A549 (cell line): ENCODE measurements around the gene PCSK5. TPM values are rescaled to one million over a fixed set of nuclear protein-coding genes. Genes with fewer than 3 reads are reported as not detected.

ENCODE experiments used
- ATAC-seq, 2 experiments: fragments of 200-7000 bp in 1 of 2; fragments of >200 bp in 1 of 2; cut with Nextera tagmentation in 1 of 2; cut with Tn5 transposase in 1 of 2; 3 replicates each; pipeline versions ENCODE4 v1.8.0 to v1.9.1; 2018 to 2020; ENCODE audit warnings: mild to moderate bottlenecking in 1 of 2, moderate library complexity in 1 of 2
- CTCF ChIA-PET: fragments of 300-600 bp; sonication (Branson Sonifier 250); formaldehyde crosslinking; extraction: SDS; loops from one replicate; lab custom pipeline; 2021; ENCODE audit warnings: antibody characterized with exemption, inconsistent platforms; lab: Yijun Ruan, JAX
- POLR2A ChIA-PET: fragments of 350-600 bp; formaldehyde crosslinking; extraction: SDS; loops from one replicate; lab custom pipeline; 2021; ENCODE audit warnings: antibody characterized with exemption, inconsistent platforms; lab: Yijun Ruan, JAX
- DNase-seq, 2 experiments: peaks; one replicate each; pipeline versions ENCODE4 v3.0.0 to v3.0.0-alpha.2; 2011 to 2016; ENCODE audit warnings: low read depth in 1 of 2, low spot score in 1 of 2
- FAIRE-seq: peaks from 2 replicates; lab custom pipeline; 2011; peaks lifted over from hg19 to GRCh38; lab: Jason Lieb, UNC
- H3K27ac ChIP-seq, 2 experiments: fragments of >200 bp; sonication (Bioruptor Twin); formaldehyde crosslinking; 3 replicates each; pipeline ENCODE4 v1.5.1; 2016 to 2017
- H3K4me1 ChIP-seq: fragments of >200 bp; sonication (Bioruptor Twin); formaldehyde crosslinking; 3 replicates; pipeline ENCODE4 v1.6.1; 2016
- H3K4me2 ChIP-seq: fragments of >200 bp; sonication (Bioruptor Twin); formaldehyde crosslinking; 3 replicates; pipeline ENCODE4 v1.6.1; 2016
- H3K4me3 ChIP-seq: fragments of >200 bp; sonication (Bioruptor Twin); formaldehyde crosslinking; 3 replicates; pipeline ENCODE4 v1.5.1; 2016
- H3K9me3 ChIP-seq: fragments of >200 bp; sonication (Bioruptor Twin); formaldehyde crosslinking; 3 replicates; pipeline ENCODE4 v1.6.1; 2016
- BCL3 ChIP-seq: fragments of >200 bp; sonication (Bioruptor Twin); formaldehyde crosslinking; IDR thresholded peaks from 3 replicates; pipeline ENCODE4 v1.6.1; 2016
- BHLHE40 ChIP-seq: IDR thresholded peaks from 2 replicates; pipeline ENCODE4 v1.6.1; 2012; ENCODE audit warnings: low read depth, low read length, inconsistent platforms
- CHD2 ChIP-seq: fragments of 150-350 bp; IDR thresholded peaks from 2 replicates; pipeline ENCODE4 v1.6.1; 2014; ENCODE audit warnings: low read length; ENCODE audit not compliant: partially characterized antibody
- E2F6 ChIP-seq: IDR thresholded peaks from 2 replicates; pipeline ENCODE4 v1.6.1; 2012; ENCODE audit warnings: low read depth, borderline replicate concordance
- ELK1 ChIP-seq: fragments of 150-350 bp; IDR thresholded peaks from 2 replicates; pipeline ENCODE4 v1.6.1; 2014; ENCODE audit warnings: low read depth, mild to moderate bottlenecking, low read length
- FOSB ChIP-seq: fragments of 250-450 bp; sonication (Bioruptor Pico); IDR thresholded peaks from 2 replicates; pipeline ENCODE4 v1.5.0; 2020; ENCODE audit warnings: mild to moderate bottlenecking, moderate library complexity
- FOSL2 ChIP-seq, 2 experiments: fragments of 450-650 bp in 1 of 2; fragments of >200 bp in 1 of 2; sonication (Bioruptor Twin) in 1 of 2; formaldehyde crosslinking; IDR thresholded peaks; 2 replicates each; pipeline versions ENCODE4 v1.5.0 to v1.6.1; 2016 to 2020; ENCODE audit warnings: mild to moderate bottlenecking in 1 of 2, moderate library complexity in 1 of 2
- HES2 ChIP-seq: fragments of >200 bp; sonication (Bioruptor Twin); formaldehyde crosslinking; IDR thresholded peaks from 2 replicates; pipeline ENCODE4 v1.6.1; 2016
- HEYL ChIP-seq: fragments of 250-450 bp; sonication (Bioruptor Pico); IDR thresholded peaks from 2 replicates; pipeline ENCODE4 v1.8.0; 2021; ENCODE audit warnings: mild to moderate bottlenecking, moderate library complexity
- HOXA7 ChIP-seq: fragments of 250-450 bp; sonication (Bioruptor Pico); IDR thresholded peaks from 2 replicates; pipeline ENCODE4 v1.5.0; 2020; ENCODE audit warnings: mild to moderate bottlenecking, moderate library complexity
- MAFK ChIP-seq: fragments of 450-650 bp; IDR thresholded peaks from 2 replicates; pipeline ENCODE4 v1.6.1; 2014; ENCODE audit not compliant: partially characterized antibody
- MYC ChIP-seq: IDR thresholded peaks from 2 replicates; pipeline ENCODE4 v1.6.1; 2012; ENCODE audit warnings: mild to moderate bottlenecking, inconsistent platforms, low read length, improper control_type of control experiment, borderline replicate concordance
- NFE2L2 ChIP-seq: fragments of 150-350 bp; conservative IDR thresholded peaks from 2 replicates; pipeline ENCODE4 v1.6.1; 2014; ENCODE audit warnings: low read length
- NPAS2 ChIP-seq: fragments of 250-450 bp; sonication (Bioruptor Pico); IDR thresholded peaks from 2 replicates; pipeline ENCODE4 v1.8.0; 2022; ENCODE audit warnings: mild to moderate bottlenecking, moderate library complexity, borderline replicate concordance
- NR3C1 ChIP-seq: fragments of >200 bp; sonication (Bioruptor Twin); formaldehyde crosslinking; IDR thresholded peaks from 3 replicates; pipeline ENCODE4 v1.6.1; 2017
- POLR2A ChIP-seq: IDR thresholded peaks from 2 replicates; pipeline ENCODE4 v1.6.1; 2012; ENCODE audit warnings: mild to moderate bottlenecking, low read length
- RARB ChIP-seq: fragments of 250-450 bp; sonication (Bioruptor Pico); IDR thresholded peaks from 2 replicates; pipeline ENCODE4 v1.8.0; 2021; ENCODE audit warnings: mild to moderate bottlenecking, moderate library complexity
- SMC3 ChIP-seq: fragments of >200 bp; sonication (Bioruptor Twin); formaldehyde crosslinking; IDR thresholded peaks from 3 replicates; pipeline ENCODE4 v1.6.1; 2018; ENCODE audit warnings: inconsistent platforms
- WGBS: methylation state at CpG from one replicate; pipeline ENCODE4 v1.1.6; 2017; ENCODE audit errors: missing lambda C conversion rate; 5-methylcytosine and 5-hydroxymethylcytosine counted together
- polyA plus RNA-seq, 4 experiments: library from polyadenylated mRNA; depleted of rRNA in 3 of 4; stranded (reverse); fragments of >200 nt; fragmentation: RNase III in 1 of 4; extraction: RNeasy Plus Mini Kit Qiagen cat#74134 plus additional on column Dnase treatment in 1 of 4; gene quantifications; 2 replicates in 3 of 4; 3 replicates in 1 of 4; pipeline ENCODE4 v1.2.3, GENCODE V29; 2011 to 2017
- TF ChIP-seq, protein P1 (sequence below): fragments of >200 bp; sonication (Bioruptor Twin); formaldehyde crosslinking; IDR thresholded peaks from 3 replicates; pipeline ENCODE4 v1.5.1; 2016

Gene PCSK5
- polyA plus RNA-seq, 2 of the 4 experiments (the other 2 are of a cell fraction) = 1.3 to 6.7 TPM

DNA sequence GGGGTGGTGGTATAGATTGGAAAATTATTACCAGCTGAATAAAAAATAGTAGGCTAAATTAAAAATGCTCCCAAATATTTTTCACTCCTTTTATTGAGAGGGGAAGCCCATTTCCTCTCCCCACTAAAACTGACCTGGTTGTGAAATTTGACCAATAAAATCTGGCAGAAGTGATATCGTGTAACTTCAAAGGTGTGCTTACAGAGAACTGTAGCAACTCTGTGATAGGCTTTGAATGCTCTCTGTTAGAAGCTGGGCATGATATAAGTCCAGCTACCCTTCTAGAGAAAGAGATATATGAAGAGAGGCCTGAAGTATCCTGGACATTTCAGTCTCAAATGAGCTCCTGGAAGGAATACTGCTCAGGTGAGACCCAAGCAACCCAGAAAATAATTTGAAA is 513.9 kb downstream of the PCSK5 start:
- CTCF ChIA-PET = interaction anchor here (0.7 to 1.8 kb wide), 6 partner anchors 13 to 1453 kb away, joined by 3 to 7 read pairs (median 4); no protein-coding TSS in a partner anchor

GRCh38 chr9:76405340-76405739 is 514.9 kb downstream of the PCSK5 start:
- FAIRE-seq (no peak), DNase-seq (no peak), ATAC-seq (no peak)
- no peak overlapping the region for H3K4me3 ChIP-seq
- TF ChIP-seq CHD2 = no peak
- no peak for TF ChIP-seq MYC
- TF ChIP-seq, protein P1, sequence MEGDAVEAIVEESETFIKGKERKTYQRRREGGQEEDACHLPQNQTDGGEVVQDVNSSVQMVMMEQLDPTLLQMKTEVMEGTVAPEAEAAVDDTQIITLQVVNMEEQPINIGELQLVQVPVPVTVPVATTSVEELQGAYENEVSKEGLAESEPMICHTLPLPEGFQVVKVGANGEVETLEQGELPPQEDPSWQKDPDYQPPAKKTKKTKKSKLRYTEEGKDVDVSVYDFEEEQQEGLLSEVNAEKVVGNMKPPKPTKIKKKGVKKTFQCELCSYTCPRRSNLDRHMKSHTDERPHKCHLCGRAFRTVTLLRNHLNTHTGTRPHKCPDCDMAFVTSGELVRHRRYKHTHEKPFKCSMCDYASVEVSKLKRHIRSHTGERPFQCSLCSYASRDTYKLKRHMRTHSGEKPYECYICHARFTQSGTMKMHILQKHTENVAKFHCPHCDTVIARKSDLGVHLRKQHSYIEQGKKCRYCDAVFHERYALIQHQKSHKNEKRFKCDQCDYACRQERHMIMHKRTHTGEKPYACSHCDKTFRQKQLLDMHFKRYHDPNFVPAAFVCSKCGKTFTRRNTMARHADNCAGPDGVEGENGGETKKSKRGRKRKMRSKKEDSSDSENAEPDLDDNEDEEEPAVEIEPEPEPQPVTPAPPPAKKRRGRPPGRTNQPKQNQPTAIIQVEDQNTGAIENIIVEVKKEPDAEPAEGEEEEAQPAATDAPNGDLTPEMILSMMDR = no peak
- no peak for TF ChIP-seq SMC3
- no peak for TF ChIP-seq HES2
- no peak for TF ChIP-seq HOXA7 (CRISPR knock-in tag)
- no peak for TF ChIP-seq BCL3
- no peak for TF ChIP-seq MAFK
- TF ChIP-seq RARB (CRISPR knock-in tag) = no peak
- TF ChIP-seq FOSB (CRISPR knock-in tag) = no peak
- H3K27ac ChIP-seq = no peak overlapping the region
- no peaks in the 10 kb centered on the region for H3K9me3 ChIP-seq
- 66% methylated on average over 3 of the region's 3 CpGs for WGBS
- H3K4me2 ChIP-seq = no peak overlapping the region
- ChIA-PET CTCF (interaction anchor here (0.9 to 1.8 kb wide), 4 partner anchors 15 to 254 kb away, joined by 3 to 7 read pairs (median 4); no protein-coding TSS in a partner anchor), POLR2A (interaction anchor here (1.0 kb wide), 1 partner anchor 11 kb away, joined by 3 read pairs; no protein-coding TSS in a partner anchor)
- H3K4me1 ChIP-seq = peaks cover 19% of the 10 kb centered on the region

More for the DNA sequence above, 513.9 kb downstream of the PCSK5 start:
- Histone ChIP-seq H3K4me2 (no peak overlapping the region), H3K4me1 (peaks cover 19% of the 10 kb centered on the region), H3K4me3 (no peak overlapping the region), H3K27ac (no peak overlapping the region), H3K9me3 (no peaks in the 10 kb centered on the region)
- POLR2A ChIA-PET = interaction anchor here (0.6 kb wide), 1 partner anchor 32 kb away, joined by 4 read pairs; no protein-coding TSS in a partner anchor
- no peak for DNase-seq
- WGBS = 93% methylated on average over 1 of the region's 1 CpG
- no peak for ATAC-seq
- FAIRE-seq = no peak
- TF ChIP-seq NFE2L2 (no peak), E2F6 (no peak), HEYL (no peak), BHLHE40 (no peak), MYC (no peak), FOSL2 (IDR thresholded peaks at IDR 0.05) (no peak), FOSL2 (CRISPR knock-in tag; IDR thresholded peaks at IDR 0.05) (no peak), ELK1 (no peak), NPAS2 (CRISPR knock-in tag) (no peak), POLR2A (no peak), NR3C1 (no peak)
